ENCODE measurements around the gene ACY1. TPM values are rescaled to one million over a fixed set of nuclear protein-coding genes. Genes with fewer than 3 reads are reported as not detected.
A peak's percentile ranks its signal among the peaks of the same experiment; 100 is the strongest.

ACY1 gene
- total and polyA plus RNA-seq, 12 donors: 18.7 to 45.6 (median 25.0) TPM

DNA sequence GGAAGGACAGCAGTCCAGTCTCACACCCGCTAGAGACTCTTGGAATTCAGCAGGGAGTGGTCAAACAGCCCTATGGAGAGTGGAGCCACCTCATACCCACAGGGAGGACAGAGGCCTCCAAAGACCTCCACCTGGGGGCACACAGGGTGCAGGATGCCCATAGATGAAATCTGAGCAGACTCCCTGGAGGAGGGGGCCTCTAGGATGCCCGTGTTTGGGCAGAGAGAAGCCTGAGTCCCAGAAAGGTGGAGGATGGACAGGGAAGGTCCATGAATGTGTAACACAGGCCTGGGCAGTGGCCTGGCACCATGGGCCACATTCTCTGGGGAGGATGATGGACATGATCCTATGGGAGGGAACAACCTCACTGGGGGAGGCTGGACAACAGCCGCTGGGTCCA, 51.3 kb downstream of the ACY1 start:
- H3K4me1 ChIP-seq: peaks cover 0 to 26% (median 8%) of the 10 kb centered on the region in 9 donors
- H3K27ac ChIP-seq: no peak overlapping the region
- no peaks in the 10 kb centered on the region for H3K27me3 ChIP-seq
- DNase-seq (peak in 1 of 2 donors; percentile 2), ATAC-seq (no peak)
- no peaks in the 10 kb centered on the region for H3K9me3 ChIP-seq
- no peak overlapping the region for H3K4me3 ChIP-seq
- 90% methylated on average over 3 of the region's 3 CpGs for WGBS, 2 donors
- intact Hi-C loops (cut with DNase I): no loop called here
- TF ChIP-seq, protein P1, sequence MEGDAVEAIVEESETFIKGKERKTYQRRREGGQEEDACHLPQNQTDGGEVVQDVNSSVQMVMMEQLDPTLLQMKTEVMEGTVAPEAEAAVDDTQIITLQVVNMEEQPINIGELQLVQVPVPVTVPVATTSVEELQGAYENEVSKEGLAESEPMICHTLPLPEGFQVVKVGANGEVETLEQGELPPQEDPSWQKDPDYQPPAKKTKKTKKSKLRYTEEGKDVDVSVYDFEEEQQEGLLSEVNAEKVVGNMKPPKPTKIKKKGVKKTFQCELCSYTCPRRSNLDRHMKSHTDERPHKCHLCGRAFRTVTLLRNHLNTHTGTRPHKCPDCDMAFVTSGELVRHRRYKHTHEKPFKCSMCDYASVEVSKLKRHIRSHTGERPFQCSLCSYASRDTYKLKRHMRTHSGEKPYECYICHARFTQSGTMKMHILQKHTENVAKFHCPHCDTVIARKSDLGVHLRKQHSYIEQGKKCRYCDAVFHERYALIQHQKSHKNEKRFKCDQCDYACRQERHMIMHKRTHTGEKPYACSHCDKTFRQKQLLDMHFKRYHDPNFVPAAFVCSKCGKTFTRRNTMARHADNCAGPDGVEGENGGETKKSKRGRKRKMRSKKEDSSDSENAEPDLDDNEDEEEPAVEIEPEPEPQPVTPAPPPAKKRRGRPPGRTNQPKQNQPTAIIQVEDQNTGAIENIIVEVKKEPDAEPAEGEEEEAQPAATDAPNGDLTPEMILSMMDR (IDR thresholded peaks at IDR 0.05): no peak
- no peaks in the 10 kb centered on the region for H3K36me3 ChIP-seq

DNA sequence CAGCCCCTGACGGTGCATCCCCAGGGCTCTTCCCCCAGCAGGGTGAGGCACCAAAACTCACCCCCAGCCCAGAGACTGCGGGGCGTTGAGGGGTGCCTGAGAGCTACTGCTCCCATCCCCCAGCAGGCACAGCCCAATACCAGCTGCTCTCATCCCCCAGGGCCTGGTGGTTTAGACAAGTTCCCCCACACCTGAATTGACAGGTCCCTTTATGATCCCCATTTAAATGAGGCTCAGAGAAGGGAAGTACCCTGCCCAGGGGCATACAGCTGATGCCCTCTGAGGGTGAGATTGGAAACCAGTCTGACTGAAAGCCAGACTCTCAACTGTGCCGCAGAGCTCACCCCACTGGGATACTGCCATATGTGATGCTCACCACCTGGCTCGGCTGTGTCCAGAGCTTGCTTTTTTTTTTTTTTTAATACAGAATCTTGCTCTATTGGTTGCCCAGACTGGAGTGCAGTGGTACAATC, 52.9 kb downstream of the ACY1 start:
- no peak for ATAC-seq
- 89 to 91% methylated on average over 5 of the region's 5 CpGs for WGBS, 2 donors
- intact Hi-C loops (cut with DNase I): no loop called here

DNA sequence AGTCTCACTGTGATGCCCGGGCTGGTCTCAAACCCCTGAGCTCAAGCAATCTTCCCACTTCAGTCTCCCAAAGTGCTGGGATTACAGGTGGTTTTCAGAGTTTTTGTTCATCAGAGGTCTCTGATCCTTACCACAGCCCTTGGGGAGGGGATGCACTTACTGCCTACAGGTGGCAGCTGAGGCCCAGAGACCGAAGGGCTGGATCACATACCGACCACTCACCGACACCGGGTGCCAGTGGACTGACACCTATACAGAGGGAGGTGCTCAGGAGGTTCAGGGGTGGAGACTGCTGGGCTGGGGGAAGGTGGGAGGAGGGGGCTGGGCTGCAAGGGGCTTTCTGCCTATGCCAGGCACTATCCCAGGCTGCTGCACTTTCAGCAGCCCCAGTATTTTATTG, 53.5 kb downstream of the ACY1 start:
- H3K27me3 ChIP-seq: no peaks in the 10 kb centered on the region
- TF ChIP-seq, protein P1 (IDR thresholded peaks at IDR 0.05): no peak
- no peaks in the 10 kb centered on the region for H3K9me3 ChIP-seq
- H3K36me3 ChIP-seq: no peaks in the 10 kb centered on the region
- DNase-seq: no peak
- peaks cover 8 to 47% (median 27%) of the 10 kb centered on the region in 9 donors for H3K4me1 ChIP-seq
- ATAC-seq: no peak
- intact Hi-C loops (cut with DNase I): no loop called here
- WGBS, 2 donors: 53% methylated on average over 5 of the region's 5 CpGs
- H3K4me3 ChIP-seq: no peak overlapping the region
- H3K27ac ChIP-seq: no peak overlapping the region

More for the DNA sequence above, 52.9 kb downstream of the ACY1 start:
- Histone ChIP-seq H3K4me1 (peaks cover 8 to 42% (median 22%) of the 10 kb centered on the region in 9 donors), H3K9me3 (no peaks in the 10 kb centered on the region), H3K27me3 (no peaks in the 10 kb centered on the region), H3K4me3 (no peak overlapping the region), H3K27ac (no peak overlapping the region), H3K36me3 (no peaks in the 10 kb centered on the region)
- TF ChIP-seq, protein P1 (IDR thresholded peaks at IDR 0.05): no peak
- DNase-seq: no peak

DNA sequence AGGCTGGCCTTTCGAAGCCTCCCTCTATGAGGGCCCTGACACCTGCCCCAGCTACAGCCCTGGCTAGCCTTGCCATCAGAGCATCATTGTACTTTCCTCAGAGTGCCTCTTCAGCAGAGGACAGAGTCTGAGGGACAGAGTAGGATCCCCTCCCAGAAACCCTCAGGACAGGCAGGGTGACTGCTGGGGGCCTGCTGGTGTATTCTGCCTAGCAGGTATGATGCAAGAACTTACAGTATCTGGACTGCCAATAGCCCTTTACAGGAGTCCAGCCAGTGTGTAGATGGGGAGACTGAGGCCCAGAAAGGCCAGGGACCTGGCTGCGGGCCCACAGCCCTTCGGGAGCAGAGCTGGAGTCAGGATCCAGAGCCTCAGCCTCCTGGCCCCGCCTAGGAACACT, 54.0 kb downstream of the ACY1 start:
- 92 to 97% methylated on average over 4 of the region's 4 CpGs for WGBS, 2 donors
- no peak for ATAC-seq
- no peaks in the 10 kb centered on the region for H3K9me3 ChIP-seq
- DNase-seq: no peak
- TF ChIP-seq, protein P1 (IDR thresholded peaks at IDR 0.05): no peak
- no peak overlapping the region for H3K4me3 ChIP-seq
- peaks cover 8 to 47% (median 27%) of the 10 kb centered on the region in 9 donors for H3K4me1 ChIP-seq
- H3K27me3 ChIP-seq: no peaks in the 10 kb centered on the region
- H3K36me3 ChIP-seq: no peaks in the 10 kb centered on the region
- intact Hi-C loops (cut with DNase I): no loop called here
- no peak overlapping the region for H3K27ac ChIP-seq
